ENCODE data around the gene FILIP1. TPM values are rescaled to one million over a fixed set of nuclear protein-coding genes. Genes with fewer than 3 reads are reported as not detected.

FILIP1 gene
- total and polyA plus RNA-seq, 2 of the 4 experiments (the other 2 are of a cell fraction) = under 0.01 to 0.03 TPM

GRCh38 chr6:75424618-75425548, 68.7 kb downstream of the FILIP1 start:
- peak overlapping the region; percentile 73; the same call in 1 of the 2 replicates for H3K18ac ChIP-seq (ENCODE audit: low read depth, low read length)
- H3K9me1 ChIP-seq (ENCODE audit: insufficient read depth, low read length) = peaks cover 2% of the 10 kb centered on the region; the same call in 1 of the 2 replicates
- H3K14ac ChIP-seq (replicated peaks; ENCODE audit: low read depth, low read length) = 0 out of 2 replicates have a peak overlapping the region, but pooled peaks have one; percentile 23
- H3K9me3 ChIP-seq (ENCODE audit: control insufficient read depth, insufficient read depth, low read length) = no peaks in the 10 kb centered on the region
- H2AK9ac ChIP-seq (replicated peaks; ENCODE audit: low read depth, low read length, poor library complexity) = no peak overlapping the region
- ChIA-PET CTCF (no interaction called here), POLR2A (ENCODE audit: unreplicated experiment) (no interaction called here)
- no TSS peak for BruUV-seq (replicated peaks)
- peak; percentile 43 for DNase-seq
- peak overlapping the region; percentile 72 for H2AK5ac ChIP-seq (ENCODE audit: low read depth, low read length)
- ATAC-seq (ENCODE audit: low read depth) = peak; percentile 66
- H3K79me1 ChIP-seq (ENCODE audit: low read depth in 1 of 2, low read length in 2 of 2) = no peaks in the 10 kb centered on the region
- H2BK5ac ChIP-seq (ENCODE audit: low read depth, low read length, poor library complexity, severe bottlenecking) = no peak overlapping the region
- TF ChIP-seq RCOR1 (IDR thresholded peaks at IDR 0.05; ENCODE audit: insufficient replicate concordance, low read length) = no peak
- TF ChIP-seq MAZ (IDR thresholded peaks at IDR 0.05; ENCODE audit: borderline replicate concordance, low read depth, low read length) = no peak
- no peak for TF ChIP-seq RAD21 (IDR thresholded peaks at IDR 0.05; ENCODE audit: low read length)
- TF ChIP-seq FOS (IDR thresholded peaks at IDR 0.05; ENCODE audit: low read depth, low read length) = peak; percentile 78
- peak; percentile 73 for TF ChIP-seq MAFK (IDR thresholded peaks at IDR 0.05; ENCODE audit: low read depth, low read length)
- TF ChIP-seq BHLHE40 (IDR thresholded peaks at IDR 0.05; ENCODE audit: low read depth, low read length) = no peak
- 0 out of 3 replicates have a peak overlapping the region, but pooled peaks have one; percentile 18 for H2BK15ac ChIP-seq (ENCODE audit: low read depth, low read length)
- H4K5ac ChIP-seq (ENCODE audit: low read depth, low read length) = no peak overlapping the region
- H4K20me1 ChIP-seq (ENCODE audit: insufficient read depth, low read length) = no peaks in the 10 kb centered on the region
- no peak overlapping the region for H3K4me3 ChIP-seq (ENCODE audit: insufficient read depth, low read depth, low read length)
- H3K23ac ChIP-seq (ENCODE audit: low read depth, low read length) = no peak overlapping the region
- no peak overlapping the region for H4K91ac ChIP-seq (ENCODE audit: insufficient read depth, low read depth, low read length)
- peak overlapping the region; percentile 87 for H3K4me2 ChIP-seq (ENCODE audit: low read depth, low read length)
- no peak overlapping the region for H2AFZ ChIP-seq (replicated peaks; ENCODE audit: low read length, poor library complexity)
- H3K36me3 ChIP-seq (ENCODE audit: control insufficient read depth, insufficient read depth, low read length) = no peaks in the 10 kb centered on the region
- intact Hi-C loops (cut with micrococcal nuclease) = no loop called here
- H3K27me3 ChIP-seq (ENCODE audit: control insufficient read depth, insufficient read depth, low read length) = no peaks in the 10 kb centered on the region
- no CpG with 5 or more reads among the region's 4 CpGs for WGBS, 2 experiments (ENCODE audit: extremely low coverage in 2 of 2, insufficient read length in 1 of 2)
- 0 out of 2 replicates have a peak overlapping the region, but pooled peaks have one; percentile 5 for H2BK120ac ChIP-seq (ENCODE audit: low read depth, low read length)
- H2BK20ac ChIP-seq (ENCODE audit: low read depth, low read length) = no peak overlapping the region; the same call in 1 of the 2 replicates
- dilution Hi-C loops (cut with HindIII; ENCODE audit: low sequenced_read_pairs, unreplicated experiment) = no loop called here
- no peak overlapping the region for H3K27ac ChIP-seq (ENCODE audit: insufficient read depth, low read length)
- in situ Hi-C loops (cut with MboI; ENCODE audit: low sequenced_read_pairs) = no loop called here
- H3K9ac ChIP-seq (ENCODE audit: low read depth, low read length) = no peak overlapping the region
- H3K4me1 ChIP-seq (ENCODE audit: control insufficient read depth, insufficient read depth, low read length) = peaks cover 8% of the 10 kb centered on the region
- H4K8ac ChIP-seq (ENCODE audit: low read depth in 2 of 2, low read length in 2 of 2) = 0 out of 4 replicates have a peak overlapping the region, but pooled peaks of 1 of the 2 experiments have one; percentile 17
- no peak overlapping the region for H3K4ac ChIP-seq (ENCODE audit: low read depth, low read length)
- H3K56ac ChIP-seq (ENCODE audit: extremely low read depth, insufficient read depth, low read length) = no peak overlapping the region

Measured in IMR-90 (cell line).